ENCODE data around the gene MAGI2. TPM values are rescaled to one million over a fixed set of nuclear protein-coding genes. Genes with fewer than 3 reads are reported as not detected.

MAGI2 gene
- total RNA-seq, 1 donor: 18.8 TPM

- DNase-seq (ENCODE audit: insufficient read length, low spot score, missing footprints): no peak
- Histone ChIP-seq H3K79me2 (ENCODE audit: insufficient read depth, low read length) (no peaks in the 10 kb centered on the region), H3K4me1 (ENCODE audit: insufficient read depth, low read length) (peaks cover 8% of the 10 kb centered on the region), H3K27ac (ENCODE audit: low read depth, low read length) (no peak overlapping the region), H3K4me2 (ENCODE audit: insufficient read depth, low read length) (no peak overlapping the region), H3K27me3 (ENCODE audit: insufficient read depth, low read length) (no peaks in the 10 kb centered on the region), H4K20me1 (ENCODE audit: insufficient read depth, low read length) (no peaks in the 10 kb centered on the region), H3K4me3 (ENCODE audit: insufficient read depth, low read length) (no peak overlapping the region), H2AFZ (ENCODE audit: low read length) (no peak overlapping the region), H3K36me3 (ENCODE audit: insufficient read depth, low read length) (no peaks in the 10 kb centered on the region), H3K9me3 (ENCODE audit: low read depth, low read length) (no peaks in the 10 kb centered on the region)
- no peak for TF ChIP-seq CTCF (IDR thresholded peaks at IDR 0.05; ENCODE audit: extremely low read depth, low read depth, low read length)
Measured at GRCh38 chr7:79268730-79269129, 184.7 kb downstream of the MAGI2 start.

GRCh38 chr7:79258826-79259225, 194.6 kb downstream of the MAGI2 start:
- Histone ChIP-seq H3K36me3 (ENCODE audit: insufficient read depth, low read length) (no peaks in the 10 kb centered on the region), H3K4me2 (ENCODE audit: insufficient read depth, low read length) (no peak overlapping the region), H3K4me1 (ENCODE audit: insufficient read depth, low read length) (no peaks in the 10 kb centered on the region), H2AFZ (ENCODE audit: low read length) (no peak overlapping the region), H3K4me3 (ENCODE audit: insufficient read depth, low read length) (no peak overlapping the region), H4K20me1 (ENCODE audit: insufficient read depth, low read length) (no peaks in the 10 kb centered on the region), H3K9me3 (ENCODE audit: low read depth, low read length) (no peaks in the 10 kb centered on the region), H3K27ac (ENCODE audit: low read depth, low read length) (no peak overlapping the region), H3K79me2 (ENCODE audit: insufficient read depth, low read length) (no peaks in the 10 kb centered on the region), H3K27me3 (ENCODE audit: insufficient read depth, low read length) (no peaks in the 10 kb centered on the region)
- DNase-seq (ENCODE audit: insufficient read length, low spot score, missing footprints): no peak
- no peak for TF ChIP-seq CTCF (IDR thresholded peaks at IDR 0.05; ENCODE audit: extremely low read depth, low read depth, low read length)

GRCh38 chr7:79257959-79258358, 195.5 kb downstream of the MAGI2 start:
- TF ChIP-seq CTCF (IDR thresholded peaks at IDR 0.05; ENCODE audit: extremely low read depth, low read depth, low read length): no peak
- H3K27ac ChIP-seq (ENCODE audit: low read depth, low read length): no peak overlapping the region
- H3K4me1 ChIP-seq (ENCODE audit: insufficient read depth, low read length): no peaks in the 10 kb centered on the region
- DNase-seq (ENCODE audit: insufficient read length, low spot score, missing footprints): no peak
- no peaks in the 10 kb centered on the region for H3K9me3 ChIP-seq (ENCODE audit: low read depth, low read length)
- no peaks in the 10 kb centered on the region for H3K79me2 ChIP-seq (ENCODE audit: insufficient read depth, low read length)
- H3K36me3 ChIP-seq (ENCODE audit: insufficient read depth, low read length): no peaks in the 10 kb centered on the region
- no peaks in the 10 kb centered on the region for H3K27me3 ChIP-seq (ENCODE audit: insufficient read depth, low read length)
- H3K4me2 ChIP-seq (ENCODE audit: insufficient read depth, low read length): no peak overlapping the region
- H3K4me3 ChIP-seq (ENCODE audit: insufficient read depth, low read length): no peak overlapping the region
- H2AFZ ChIP-seq (ENCODE audit: low read length): no peak overlapping the region
- H4K20me1 ChIP-seq (ENCODE audit: insufficient read depth, low read length): no peaks in the 10 kb centered on the region

GRCh38 chr7:79245623-79246249, 207.7 kb downstream of the MAGI2 start:
- H4K20me1 ChIP-seq (ENCODE audit: insufficient read depth, low read length): no peaks in the 10 kb centered on the region
- TF ChIP-seq CTCF (IDR thresholded peaks at IDR 0.05; ENCODE audit: extremely low read depth, low read depth, low read length): no peak
- no peaks in the 10 kb centered on the region for H3K9me3 ChIP-seq (ENCODE audit: low read depth, low read length)
- no peaks in the 10 kb centered on the region for H3K79me2 ChIP-seq (ENCODE audit: insufficient read depth, low read length)
- DNase-seq (ENCODE audit: insufficient read length, low spot score, missing footprints): no peak
- H3K4me3 ChIP-seq (ENCODE audit: insufficient read depth, low read length): no peak overlapping the region
- H3K4me2 ChIP-seq (ENCODE audit: insufficient read depth, low read length): no peak overlapping the region
- H3K27ac ChIP-seq (ENCODE audit: low read depth, low read length): no peak overlapping the region
- H2AFZ ChIP-seq (ENCODE audit: low read length): no peak overlapping the region
- peaks cover 8% of the 10 kb centered on the region for H3K4me1 ChIP-seq (ENCODE audit: insufficient read depth, low read length)
- no peaks in the 10 kb centered on the region for H3K27me3 ChIP-seq (ENCODE audit: insufficient read depth, low read length)
- no peaks in the 10 kb centered on the region for H3K36me3 ChIP-seq (ENCODE audit: insufficient read depth, low read length)

All from osteoblast (primary cell).